AG04450 (cell line): ENCODE data around the gene PDIA4. TPM values are rescaled to one million over a fixed set of nuclear protein-coding genes. Genes with fewer than 3 reads are reported as not detected.

ENCODE experiments used
- CTCF ChIA-PET: fragments of 300-600, 350-600 bp; formaldehyde crosslinking; extraction: SDS; loops from one replicate; lab custom pipeline; 2022; ENCODE audit warnings: antibody characterized with exemption, inconsistent platforms; lab: Charles Lee
- POLR2A ChIA-PET: fragments of 350-600 bp; formaldehyde crosslinking; extraction: SDS; loops from one replicate; lab custom pipeline; 2021; ENCODE audit warnings: antibody characterized with exemption, inconsistent platforms; lab: Yijun Ruan, JAX
- DNase-seq: peaks from one replicate; pipeline ENCODE4 v3.0.0-alpha.2; 2011; ENCODE audit warnings: low read depth, low spot score
- H3K27ac ChIP-seq: one replicate; pipeline ENCODE4 v1.5.1; 2012; ENCODE audit warnings: low read depth, low read length, control low read depth
- H3K27me3 ChIP-seq: one replicate; pipeline ENCODE4 v1.6.0; 2012; ENCODE audit warnings: low read length; ENCODE audit not compliant: control insufficient read depth, insufficient read depth
- H3K4me3 ChIP-seq: 2 replicates; pipeline ENCODE4 v1.5.1; 2011; ENCODE audit warnings: mild to moderate bottlenecking, low read depth, low read length, control low read depth
- H3K9me3 ChIP-seq: 2 replicates; pipeline ENCODE4 v1.5.1; 2012; ENCODE audit warnings: low read length; ENCODE audit not compliant: control insufficient read depth, insufficient read depth
- CTCF ChIP-seq: IDR thresholded peaks from 2 replicates; pipeline ENCODE4 v1.5.1; 2011; ENCODE audit warnings: low read depth, low read length, control low read depth, inconsistent platforms
- polyA plus RNA-seq: library from polyadenylated mRNA; depleted of rRNA; stranded (reverse); fragments of >200 nt; gene quantifications from 2 replicates; pipeline ENCODE4 v1.2.3, GENCODE V29; 2011

PDIA4 gene
- polyA plus RNA-seq, 1 experiment = 227 TPM

DNA sequence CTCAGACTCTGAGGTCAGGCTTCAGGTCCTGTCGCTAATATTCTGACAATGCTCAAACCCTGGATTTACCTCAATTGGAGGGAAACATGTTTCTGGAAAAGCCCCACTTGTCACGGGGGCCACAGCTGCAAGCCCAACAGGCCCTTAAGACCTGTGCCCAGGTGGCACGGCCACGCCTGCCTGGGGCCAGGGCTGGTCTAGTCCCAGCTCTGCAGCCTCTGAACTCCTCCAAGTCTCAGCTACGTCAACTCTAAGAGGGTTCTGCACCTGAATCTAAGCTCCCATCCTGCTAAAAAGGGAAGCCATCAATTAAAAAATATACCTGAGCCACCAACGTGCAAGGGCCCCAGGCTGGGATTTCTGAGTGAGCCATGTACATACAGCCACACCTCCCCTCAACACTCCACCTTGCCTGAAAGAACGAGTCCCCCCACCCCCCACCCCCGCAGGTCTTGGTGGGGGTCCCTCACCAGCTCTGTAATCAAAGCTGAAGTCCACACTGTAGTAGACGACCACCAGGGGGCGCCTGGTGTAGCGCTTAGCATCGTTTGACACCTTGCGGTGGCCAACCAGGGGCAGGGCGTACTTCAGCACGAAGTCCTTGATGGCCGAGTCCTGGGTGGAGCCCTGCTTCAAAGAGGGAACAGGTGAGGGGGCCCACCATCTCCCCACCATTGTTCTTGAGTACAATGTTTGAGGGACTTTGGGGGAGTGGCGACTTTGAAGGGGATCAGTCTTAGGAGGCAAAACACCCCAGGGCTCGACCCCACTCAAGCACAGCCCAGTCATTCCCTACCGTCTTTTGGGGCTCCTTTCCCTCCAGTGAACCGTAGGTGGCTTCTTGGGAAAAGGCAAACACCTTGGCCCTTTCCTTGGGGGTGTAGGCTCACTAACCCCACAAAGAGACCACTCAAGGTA lies 22.6 kb downstream of the PDIA4 start:
- Histone ChIP-seq H3K27me3 (no peaks in the 10 kb centered on the region), H3K4me3 (no peak overlapping the region), H3K9me3 (no peaks in the 10 kb centered on the region; the same call in 1 of the 2 replicates), H3K27ac (no peak overlapping the region)
- CTCF ChIA-PET = interaction anchor here (0.5 to 3.8 kb wide), 28 partner anchors 9 to 1483 kb away, joined by 3 to 72 read pairs (median 4); partner anchors contain the start of genes ZNF282, ZNF425 and ZNF786
- POLR2A ChIA-PET = interaction anchor here (0.5 to 1.3 kb wide), 2 partner anchors 60 to 122 kb away, joined by 3 to 7 read pairs; no protein-coding TSS in a partner anchor
- DNase-seq = no peak
- peak; percentile 74 for TF ChIP-seq CTCF

- CTCF ChIA-PET = interaction anchor here (0.6 to 3.8 kb wide), 23 partner anchors 8 to 1764 kb away, joined by 3 to 72 read pairs (median 5); partner anchors contain the start of genes ZNF282, ZNF425 and ZNF786
- no peak overlapping the region for H3K4me3 ChIP-seq
- DNase-seq = no peak
- H3K27me3 ChIP-seq = no peaks in the 10 kb centered on the region
- POLR2A ChIA-PET = interaction anchor here (1.3 kb wide), 1 partner anchor 61 kb away, joined by 7 read pairs; no protein-coding TSS in a partner anchor
- no peak for TF ChIP-seq CTCF
- no peaks in the 10 kb centered on the region; the same call in 1 of the 2 replicates for H3K9me3 ChIP-seq
- no peak overlapping the region for H3K27ac ChIP-seq
These were observed 23.6 kb downstream of the PDIA4 start for GRCh38 chr7:149004405-149005370.

DNA sequence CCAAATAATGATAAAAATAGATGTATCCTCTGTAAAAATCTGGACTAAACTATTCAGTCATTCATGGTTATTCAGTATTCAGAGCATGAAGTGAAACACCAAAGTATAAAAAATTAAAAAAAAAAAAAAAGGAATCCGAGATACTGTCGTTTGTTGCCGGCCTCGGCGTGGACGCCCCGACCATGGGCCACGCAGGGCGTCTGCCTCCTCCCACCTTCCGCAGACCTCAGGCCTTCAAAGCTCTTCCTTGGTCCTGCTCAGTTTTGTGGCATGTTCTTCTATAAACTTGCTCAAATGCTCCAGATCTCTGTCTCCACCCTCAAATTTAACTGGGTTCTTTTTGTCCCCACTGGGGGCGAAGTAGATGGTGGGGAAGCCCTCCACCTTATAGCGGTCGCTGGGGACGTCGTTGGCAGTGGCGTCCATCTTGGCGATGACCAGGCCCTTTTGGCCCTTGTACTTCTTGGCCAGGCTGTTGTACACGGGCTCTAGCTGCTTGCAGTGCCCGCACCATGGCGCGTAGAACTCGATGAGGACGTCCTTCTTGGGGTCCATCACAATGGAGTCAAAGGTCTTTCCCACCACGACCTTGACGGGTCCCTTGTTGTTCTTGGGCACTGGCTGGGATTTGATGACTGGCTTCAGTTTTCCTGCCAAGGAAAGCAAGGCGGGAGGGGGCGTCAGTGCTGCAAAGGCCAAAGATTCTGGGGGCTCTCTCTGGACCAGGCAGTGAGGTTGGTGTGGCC lies 24.6 kb downstream of the PDIA4 start:
- ChIA-PET POLR2A (no interaction called here), CTCF (interaction anchor here (1.1 kb wide), 1 partner anchor 123 kb away, joined by 3 read pairs; no protein-coding TSS in a partner anchor)
- Histone ChIP-seq H3K4me3 (no peak overlapping the region), H3K27me3 (no peaks in the 10 kb centered on the region), H3K9me3 (no peaks in the 10 kb centered on the region; the same call in 1 of the 2 replicates), H3K27ac (no peak overlapping the region)
- no peak for TF ChIP-seq CTCF
- DNase-seq = no peak

DNA sequence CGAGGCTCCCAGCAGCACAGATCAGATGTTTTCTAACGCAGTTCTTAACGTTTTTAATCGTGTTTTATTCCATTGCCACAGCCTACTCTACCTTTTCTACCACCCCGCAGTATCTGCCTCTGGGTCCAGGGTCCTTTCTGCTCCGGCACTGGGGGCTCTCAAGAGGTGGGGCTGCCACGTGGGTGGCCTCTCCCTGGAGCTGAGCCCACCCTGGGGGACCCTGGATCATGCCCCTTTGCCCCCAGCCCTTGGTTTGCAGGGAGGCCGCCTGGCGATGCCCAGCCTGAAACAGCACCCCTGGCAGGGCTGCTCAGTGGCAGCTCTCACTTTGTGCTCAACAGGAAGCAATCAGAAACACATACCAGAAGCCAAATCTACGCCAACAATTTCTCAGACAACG lies 25.3 kb downstream of the PDIA4 start:
- no peak for TF ChIP-seq CTCF
- POLR2A ChIA-PET = no interaction called here

More for the DNA sequence above, 25.3 kb downstream of the PDIA4 start:
- no peaks in the 10 kb centered on the region for H3K27me3 ChIP-seq
- H3K27ac ChIP-seq = no peak overlapping the region
- DNase-seq = no peak
- CTCF ChIA-PET = interaction anchor here (1.1 kb wide), 1 partner anchor 124 kb away, joined by 3 read pairs; no protein-coding TSS in a partner anchor
- no peaks in the 10 kb centered on the region; the same call in 1 of the 2 replicates for H3K9me3 ChIP-seq
- H3K4me3 ChIP-seq = no peak overlapping the region
